ENCODE results near the gene DNMBP. TPM values are rescaled to one million over a fixed set of nuclear protein-coding genes. Genes with fewer than 3 reads are reported as not detected.

Gene DNMBP
- total and polyA plus RNA-seq, 2 of the 4 experiments (the other 2 are of a cell fraction): 10.9 to 13.6 TPM

DNA sequence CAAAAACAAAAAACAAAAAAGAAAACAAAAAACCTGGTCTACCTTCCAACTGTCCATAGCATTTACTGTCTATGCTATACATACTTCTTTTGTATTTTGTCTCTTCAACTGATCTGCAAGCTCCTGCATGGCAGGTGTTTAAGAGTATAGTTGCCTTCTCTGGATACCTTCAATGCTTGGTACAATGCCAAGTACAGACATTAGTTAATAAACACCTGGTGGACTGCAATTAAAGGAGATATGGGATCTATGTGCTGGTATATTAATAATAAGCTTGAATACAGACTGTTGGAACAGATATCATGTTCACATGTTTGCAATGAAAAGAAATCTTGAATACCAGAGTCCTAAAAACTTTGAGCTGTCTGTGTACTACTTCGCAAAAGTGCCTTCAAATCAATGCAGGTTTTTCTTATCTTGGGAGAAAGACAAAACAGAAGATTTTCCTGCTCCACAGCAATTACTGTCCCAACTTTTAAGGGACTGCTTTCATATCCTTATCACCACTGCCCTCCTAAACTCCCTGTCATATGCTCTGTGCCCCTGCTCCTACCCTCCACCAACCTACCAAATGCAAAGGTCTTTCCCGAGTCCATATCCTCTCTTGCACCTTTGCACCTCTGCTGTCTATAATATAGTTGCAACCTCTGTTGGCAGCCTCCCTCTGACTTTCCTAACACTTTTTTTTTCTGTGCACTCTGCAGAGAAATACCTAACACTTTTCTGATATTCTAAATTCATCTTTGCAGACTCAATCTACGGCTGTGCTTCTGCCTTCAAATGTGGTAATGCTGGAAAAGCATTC, 85.1 kb downstream of the DNMBP start:
- Histone ChIP-seq H3K9ac (ENCODE audit: low read depth, low read length) (no peak overlapping the region), H2BK120ac (ENCODE audit: low read depth, low read length) (no peak overlapping the region), H3K4me3 (ENCODE audit: insufficient read depth, low read depth, low read length) (no peak overlapping the region), H3K14ac (replicated peaks; ENCODE audit: low read depth, low read length) (no peak overlapping the region), H3K23ac (ENCODE audit: low read depth, low read length) (no peak overlapping the region), H3K18ac (ENCODE audit: low read depth, low read length) (no peak overlapping the region), H2BK5ac (ENCODE audit: low read depth, low read length, poor library complexity, severe bottlenecking) (no peak overlapping the region), H4K5ac (ENCODE audit: low read depth, low read length) (no peak overlapping the region), H3K4ac (ENCODE audit: low read depth, low read length) (no peak overlapping the region), H3K56ac (ENCODE audit: extremely low read depth, insufficient read depth, low read length) (no peak overlapping the region), H3K4me2 (ENCODE audit: low read depth, low read length) (no peak overlapping the region), H3K9me3 (ENCODE audit: control insufficient read depth, insufficient read depth, low read length) (no peaks in the 10 kb centered on the region), H3K79me1 (ENCODE audit: low read depth in 1 of 2, low read length in 2 of 2) (peaks cover 50 to 86% of the 10 kb centered on the region in 2 experiments), H2AK5ac (ENCODE audit: low read depth, low read length) (no peak overlapping the region), H3K27ac (ENCODE audit: insufficient read depth, low read length) (no peak overlapping the region), H4K91ac (ENCODE audit: insufficient read depth, low read depth, low read length) (no peak overlapping the region), H3K36me3 (ENCODE audit: control insufficient read depth, insufficient read depth, low read length) (no peaks in the 10 kb centered on the region), H3K4me1 (ENCODE audit: control insufficient read depth, insufficient read depth, low read length) (peaks cover 8% of the 10 kb centered on the region), H2AFZ (replicated peaks; ENCODE audit: low read length, poor library complexity) (no peak overlapping the region), H2AK9ac (replicated peaks; ENCODE audit: low read depth, low read length, poor library complexity) (no peak overlapping the region), H3K27me3 (ENCODE audit: control insufficient read depth, insufficient read depth, low read length) (no peaks in the 10 kb centered on the region), H2BK20ac (ENCODE audit: low read depth, low read length) (no peak overlapping the region), H4K20me1 (ENCODE audit: insufficient read depth, low read length) (peaks cover 11% of the 10 kb centered on the region; the same call in 1 of the 2 replicates), H2BK15ac (ENCODE audit: low read depth, low read length) (no peak overlapping the region), H3K9me1 (ENCODE audit: insufficient read depth, low read length) (peaks cover 16% of the 10 kb centered on the region), H4K8ac (ENCODE audit: low read depth in 2 of 2, low read length in 2 of 2) (no peak overlapping the region)
- WGBS, 2 experiments (ENCODE audit: extremely low coverage in 2 of 2, insufficient read length in 1 of 2): 67% methylated on average over 2 of the region's 3 CpGs; no CpG with 5 or more reads in 1 of the 2 experiments
- ChIA-PET CTCF (no interaction called here), POLR2A (ENCODE audit: unreplicated experiment) (no interaction called here)
- no TSS peak for BruUV-seq (replicated peaks)
- no peak for ATAC-seq (ENCODE audit: low read depth)
- dilution Hi-C loops (cut with HindIII; ENCODE audit: low sequenced_read_pairs, unreplicated experiment) (no loop called here), in situ Hi-C loops (cut with MboI; ENCODE audit: low sequenced_read_pairs) (no loop called here), intact Hi-C loops (cut with micrococcal nuclease) (no loop called here)
- DNase-seq: no peak
- TF ChIP-seq, protein P1, sequence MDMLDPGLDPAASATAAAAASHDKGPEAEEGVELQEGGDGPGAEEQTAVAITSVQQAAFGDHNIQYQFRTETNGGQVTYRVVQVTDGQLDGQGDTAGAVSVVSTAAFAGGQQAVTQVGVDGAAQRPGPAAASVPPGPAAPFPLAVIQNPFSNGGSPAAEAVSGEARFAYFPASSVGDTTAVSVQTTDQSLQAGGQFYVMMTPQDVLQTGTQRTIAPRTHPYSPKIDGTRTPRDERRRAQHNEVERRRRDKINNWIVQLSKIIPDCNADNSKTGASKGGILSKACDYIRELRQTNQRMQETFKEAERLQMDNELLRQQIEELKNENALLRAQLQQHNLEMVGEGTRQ (IDR thresholded peaks at IDR 0.05; ENCODE audit: low read depth, low read length): no peak
- TF ChIP-seq CHD1 (IDR thresholded peaks at IDR 0.05; ENCODE audit: low read depth, low read length): no peak
- no peak for TF ChIP-seq MAZ (IDR thresholded peaks at IDR 0.05; ENCODE audit: borderline replicate concordance, low read depth, low read length)
- TF ChIP-seq, protein P2, sequence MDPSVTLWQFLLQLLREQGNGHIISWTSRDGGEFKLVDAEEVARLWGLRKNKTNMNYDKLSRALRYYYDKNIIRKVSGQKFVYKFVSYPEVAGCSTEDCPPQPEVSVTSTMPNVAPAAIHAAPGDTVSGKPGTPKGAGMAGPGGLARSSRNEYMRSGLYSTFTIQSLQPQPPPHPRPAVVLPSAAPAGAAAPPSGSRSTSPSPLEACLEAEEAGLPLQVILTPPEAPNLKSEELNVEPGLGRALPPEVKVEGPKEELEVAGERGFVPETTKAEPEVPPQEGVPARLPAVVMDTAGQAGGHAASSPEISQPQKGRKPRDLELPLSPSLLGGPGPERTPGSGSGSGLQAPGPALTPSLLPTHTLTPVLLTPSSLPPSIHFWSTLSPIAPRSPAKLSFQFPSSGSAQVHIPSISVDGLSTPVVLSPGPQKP (IDR thresholded peaks at IDR 0.05; ENCODE audit: borderline replicate concordance, low read depth, low read length): no peak
- TF ChIP-seq, protein P3, sequence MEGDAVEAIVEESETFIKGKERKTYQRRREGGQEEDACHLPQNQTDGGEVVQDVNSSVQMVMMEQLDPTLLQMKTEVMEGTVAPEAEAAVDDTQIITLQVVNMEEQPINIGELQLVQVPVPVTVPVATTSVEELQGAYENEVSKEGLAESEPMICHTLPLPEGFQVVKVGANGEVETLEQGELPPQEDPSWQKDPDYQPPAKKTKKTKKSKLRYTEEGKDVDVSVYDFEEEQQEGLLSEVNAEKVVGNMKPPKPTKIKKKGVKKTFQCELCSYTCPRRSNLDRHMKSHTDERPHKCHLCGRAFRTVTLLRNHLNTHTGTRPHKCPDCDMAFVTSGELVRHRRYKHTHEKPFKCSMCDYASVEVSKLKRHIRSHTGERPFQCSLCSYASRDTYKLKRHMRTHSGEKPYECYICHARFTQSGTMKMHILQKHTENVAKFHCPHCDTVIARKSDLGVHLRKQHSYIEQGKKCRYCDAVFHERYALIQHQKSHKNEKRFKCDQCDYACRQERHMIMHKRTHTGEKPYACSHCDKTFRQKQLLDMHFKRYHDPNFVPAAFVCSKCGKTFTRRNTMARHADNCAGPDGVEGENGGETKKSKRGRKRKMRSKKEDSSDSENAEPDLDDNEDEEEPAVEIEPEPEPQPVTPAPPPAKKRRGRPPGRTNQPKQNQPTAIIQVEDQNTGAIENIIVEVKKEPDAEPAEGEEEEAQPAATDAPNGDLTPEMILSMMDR (conservative IDR thresholded peaks at IDR 0.05; ENCODE audit: low read depth, low read length): no peak
- no peak for TF ChIP-seq POLR2A (IDR thresholded peaks at IDR 0.05; ENCODE audit: low read depth, low read length)
- no peak for TF ChIP-seq RFX5 (IDR thresholded peaks at IDR 0.05; ENCODE audit: low read depth, low read length)
- TF ChIP-seq RAD21 (IDR thresholded peaks at IDR 0.05; ENCODE audit: low read length): no peak
